Kidney epithelial cell (primary cell): ENCODE measurements around the gene ZDHHC23. TPM values are rescaled to one million over a fixed set of nuclear protein-coding genes. Genes with fewer than 3 reads are reported as not detected.

Source experiments
- DNase-seq: peaks from one replicate; pipeline ENCODE4 v3.0.0-alpha.2; 2010; ENCODE audit warnings: low read depth
- H3K27me3 ChIP-seq: 2 replicates; pipeline ENCODE4 v1.6.0; 2011; ENCODE audit warnings: low read length; ENCODE audit not compliant: control insufficient read depth, insufficient read depth
- H3K36me3 ChIP-seq: 2 replicates; pipeline ENCODE4 v1.5.1; 2011; ENCODE audit warnings: low read length; ENCODE audit not compliant: control insufficient read depth, insufficient read depth
- H3K4me3 ChIP-seq: 2 replicates; pipeline ENCODE4 v1.5.1; 2011; ENCODE audit warnings: low read depth, mild to moderate bottlenecking, control low read depth, low read length
- CTCF ChIP-seq: IDR thresholded peaks from 2 replicates; pipeline ENCODE4 v1.5.1; 2011; ENCODE audit warnings: mild to moderate bottlenecking, moderate library complexity, low read length, control low read depth, inconsistent platforms; ENCODE audit not compliant: insufficient read depth, poor library complexity, severe bottlenecking
- total RNA-seq: library from RNA; depleted of rRNA; stranded (reverse); fragments of >200 nt; gene quantifications from 2 replicates; pipeline ENCODE4 v1.2.3, GENCODE V29; 2015

Gene ZDHHC23
- total RNA-seq, 1 donor from 2014 or later: 8.4 TPM

GRCh38 chr3:114011059-114011797 is 63.4 kb downstream of the ZDHHC23 start:
- DNase-seq: no peak
- no peak overlapping the region for H3K4me3 ChIP-seq
- TF ChIP-seq CTCF: no peak

More at GRCh38 chr3:114011059-114011797, 63.4 kb downstream of the ZDHHC23 start:
- Histone ChIP-seq H3K36me3 (no peaks in the 10 kb centered on the region), H3K27me3 (no peaks in the 10 kb centered on the region)

Other genes starting within 250 kb of the ZDHHC23 start
- gene NAA50, start 201.8 kb upstream of the ZDHHC23 start, total RNA-seq: 110 and 149 TPM in 2 replicates
- gene ATP6V1A, start 201.0 kb upstream of the ZDHHC23 start, total RNA-seq: 43.4 and 43.6 TPM in 2 replicates
- gene GRAMD1C, start 109.2 kb upstream of the ZDHHC23 start, total RNA-seq: 2.0 and 4.1 TPM in 2 replicates
- gene CCDC191, start 108.5 kb downstream of the ZDHHC23 start, total RNA-seq: 2.0 and 3.4 TPM in 2 replicates
- 23.4 and 30.1 TPM in 2 replicates for gene QTRT2, start 108.7 kb downstream of the ZDHHC23 start, total RNA-seq
- not detected in 2 replicates for gene DRD3, start 231.0 kb downstream of the ZDHHC23 start, total RNA-seq